Subcutaneous abdominal adipose tissue (tissue), 5 donors: Measurements from ENCODE around the gene ZIM2.

Experiments used
- H3K27ac ChIP-seq: one replicate; pipeline ENCODE4 v1.7.0; 2013; ENCODE audit warnings: low read depth, mild to moderate bottlenecking, inconsistent platforms, low read length, moderate library complexity
- H3K27me3 ChIP-seq, 5 donors: one replicate each; pipeline ENCODE4 v1.7.0; 2013; ENCODE audit warnings: low read length in 5 of 5, inconsistent platforms in 1 of 5; ENCODE audit not compliant: control insufficient read depth in 5 of 5, insufficient read depth in 4 of 5
- H3K36me3 ChIP-seq, 5 donors: one replicate each; pipeline ENCODE4 v1.7.0; 2013; ENCODE audit warnings: low read length in 5 of 5; ENCODE audit not compliant: control insufficient read depth in 5 of 5, insufficient read depth in 5 of 5
- H3K4me1 ChIP-seq, 5 donors: one replicate each; pipeline ENCODE4 v1.7.0; 2013; ENCODE audit warnings: low read length in 5 of 5, mild to moderate bottlenecking in 3 of 5, moderate library complexity in 1 of 5; ENCODE audit not compliant: control insufficient read depth in 5 of 5, insufficient read depth in 5 of 5
- H3K4me3 ChIP-seq, 5 donors: one replicate each; pipeline ENCODE4 v1.7.0; 2013; ENCODE audit warnings: low read length in 5 of 5, low read depth in 1 of 5
- H3K9ac ChIP-seq, 5 donors: one replicate each; pipeline ENCODE4 v1.7.0; 2013; ENCODE audit warnings: low read length in 5 of 5, mild to moderate bottlenecking in 4 of 5, moderate library complexity in 3 of 5
- H3K9me3 ChIP-seq, 5 donors: one replicate each; pipeline ENCODE4 v1.7.0; 2013; ENCODE audit warnings: low read length in 5 of 5; ENCODE audit not compliant: control insufficient read depth in 5 of 5
- donor health status: healthy.
- donor health status: healthy.
- donor health status: healthy.
- donor health status: healthy.
- donor health status: healthy.

ZIM2 gene

GRCh38 chr19:56725829-56726424 lies 114.6 kb downstream of the ZIM2 start:
- Histone ChIP-seq H3K4me1 (no peaks in the 10 kb centered on the region), H3K36me3 (no peaks in the 10 kb centered on the region), H3K27ac (no peak overlapping the region), H3K9me3 (peaks cover 0 to 3% (median 0%) of the 10 kb centered on the region in 5 donors), H3K9ac (no peak overlapping the region), H3K4me3 (no peak overlapping the region), H3K27me3 (no peaks in the 10 kb centered on the region)
